NB4 (cell line): Measurements from ENCODE around the gene LMNA.
"Not testable (repeated sequence)": the region's sequence is repeated elsewhere in the genome, so short reads cannot be mapped to it uniquely, and the experiment has no call there.

Source experiments
- CTCF ChIP-seq: IDR thresholded peaks from one replicate; pipeline ENCODE4 v1.5.1; 2012; ENCODE audit warnings: low read depth, low read length
- POLR2A ChIP-seq: IDR thresholded peaks from 2 replicates; pipeline ENCODE4 v1.6.1; 2011; ENCODE audit warnings: mild to moderate bottlenecking; ENCODE audit not compliant: insufficient read length; ENCODE audit errors: extremely low read depth

GRCh38 chr1:156121005-156121404, 6.5 kb downstream of the LMNA start:
- not testable (repeated sequence) for TF ChIP-seq CTCF, POLR2A
